ENCODE measurements around the gene EDIL3. TPM values are rescaled to one million over a fixed set of nuclear protein-coding genes. Genes with fewer than 3 reads are reported as not detected.

Gene EDIL3
- total and polyA plus RNA-seq, 4 donors: 70.2 to 246 (median 79.5) TPM

DNA sequence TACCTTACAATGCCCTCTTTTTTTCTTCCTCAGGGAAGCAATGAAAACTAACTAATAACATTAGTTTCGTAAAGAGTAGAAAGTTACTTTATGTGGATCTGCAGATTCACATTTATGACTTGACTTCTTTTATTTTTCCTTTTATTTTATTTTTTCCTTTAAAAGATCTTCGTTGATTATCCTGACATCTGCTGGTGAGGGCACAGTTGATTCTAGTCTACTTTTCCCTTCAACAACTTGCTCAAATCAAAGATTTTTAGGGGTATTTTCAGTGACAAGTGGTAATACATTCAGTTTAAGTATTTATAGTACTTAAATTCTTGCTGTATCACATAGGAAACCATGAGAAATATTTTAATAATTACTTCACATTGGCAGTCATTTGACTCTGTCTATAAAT is 4.9 kb downstream of the EDIL3 start:
- Histone ChIP-seq H3K27ac (ENCODE audit: low read depth, low read length) (no peak overlapping the region), H3K9me3 (ENCODE audit: control insufficient read depth, insufficient read depth, low read length) (no peaks in the 10 kb centered on the region), H3K27me3 (ENCODE audit: control insufficient read depth, insufficient read depth, low read length) (peaks cover 25% of the 10 kb centered on the region), H3K4me3 (ENCODE audit: low read depth, low read length) (no peak overlapping the region), H3K36me3 (ENCODE audit: control insufficient read depth, insufficient read depth, low read length) (no peaks in the 10 kb centered on the region), H3K4me1 (ENCODE audit: control insufficient read depth, insufficient read depth, low read length) (peaks cover 24% of the 10 kb centered on the region)
- no CpG with 5 or more reads among the region's 2 CpGs for WGBS (ENCODE audit: insufficient coverage)
- DNase-seq (ENCODE audit: low read depth in 4 of 6, low spot score in 6 of 6): peak in 3 of 6 donors; percentile 12 to 67 (median 22)

GRCh38 chr5:84378961-84379360 is 5.7 kb downstream of the EDIL3 start:
- 33% methylated on average over 1 of the region's 2 CpGs for WGBS (ENCODE audit: insufficient coverage)
- H3K27ac ChIP-seq (ENCODE audit: low read depth, low read length): no peak overlapping the region
- DNase-seq (ENCODE audit: low read depth in 4 of 6, low spot score in 6 of 6): no peak
- no peaks in the 10 kb centered on the region for H3K36me3 ChIP-seq (ENCODE audit: control insufficient read depth, insufficient read depth, low read length)
- H3K4me1 ChIP-seq (ENCODE audit: control insufficient read depth, insufficient read depth, low read length): peaks cover 20% of the 10 kb centered on the region
- peaks cover 22% of the 10 kb centered on the region for H3K27me3 ChIP-seq (ENCODE audit: control insufficient read depth, insufficient read depth, low read length)
- H3K9me3 ChIP-seq (ENCODE audit: control insufficient read depth, insufficient read depth, low read length): no peaks in the 10 kb centered on the region
- H3K4me3 ChIP-seq (ENCODE audit: low read depth, low read length): no peak overlapping the region

DNA sequence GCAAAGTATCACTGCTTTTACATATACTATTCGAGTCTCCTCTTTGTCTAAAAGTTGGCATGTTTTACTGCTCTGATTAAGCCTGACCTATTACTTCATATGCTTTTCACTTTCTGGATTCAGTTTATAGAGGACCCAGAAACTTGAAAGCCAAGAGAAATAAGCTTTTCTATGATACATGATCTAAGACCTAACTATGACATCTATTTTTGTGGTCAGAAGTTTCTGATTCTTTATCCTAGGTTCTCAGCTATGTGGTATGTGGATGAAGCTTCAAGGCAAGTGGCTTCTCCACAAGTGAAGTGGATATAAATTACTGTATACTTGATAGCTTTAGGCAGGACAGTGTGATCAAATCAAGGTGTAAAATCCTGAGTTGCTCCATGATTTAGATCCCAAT is 6.3 kb downstream of the EDIL3 start:
- DNase-seq (ENCODE audit: low read depth in 4 of 6, low spot score in 6 of 6): no peak
- peaks cover 16% of the 10 kb centered on the region for H3K27me3 ChIP-seq (ENCODE audit: control insufficient read depth, insufficient read depth, low read length)
- H3K4me3 ChIP-seq (ENCODE audit: low read depth, low read length): no peak overlapping the region
- no peaks in the 10 kb centered on the region for H3K36me3 ChIP-seq (ENCODE audit: control insufficient read depth, insufficient read depth, low read length)
- no CpG with 5 or more reads among the region's 1 CpG for WGBS (ENCODE audit: insufficient coverage)
- H3K4me1 ChIP-seq (ENCODE audit: control insufficient read depth, insufficient read depth, low read length): peaks cover 15% of the 10 kb centered on the region
- no peak overlapping the region for H3K27ac ChIP-seq (ENCODE audit: low read depth, low read length)
- H3K9me3 ChIP-seq (ENCODE audit: control insufficient read depth, insufficient read depth, low read length): no peaks in the 10 kb centered on the region

DNA sequence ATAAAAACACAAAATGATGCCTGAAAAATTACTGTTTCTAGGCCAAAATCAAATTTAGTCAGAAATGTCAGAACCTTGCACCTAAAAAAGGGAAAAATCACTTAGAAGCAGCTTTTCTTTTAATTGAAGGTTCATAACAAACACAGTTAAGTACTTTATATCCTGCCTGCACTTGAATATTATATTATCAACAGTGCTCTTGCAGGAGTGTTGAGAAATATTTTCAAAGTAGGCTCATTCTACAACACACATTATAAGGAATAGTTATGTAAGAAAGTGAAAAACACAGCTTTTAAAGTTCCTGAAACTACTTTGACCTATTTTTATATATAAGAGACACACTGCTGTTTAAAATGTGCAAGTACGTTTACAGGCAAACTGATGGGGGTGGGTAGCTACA is 8.3 kb downstream of the EDIL3 start:
- no peak overlapping the region for H3K27ac ChIP-seq (ENCODE audit: low read depth, low read length)
- H3K4me3 ChIP-seq (ENCODE audit: low read depth, low read length): no peak overlapping the region
- WGBS (ENCODE audit: insufficient coverage): no CpG with 5 or more reads among the region's 1 CpG
- no peak for DNase-seq (ENCODE audit: low read depth in 4 of 6, low spot score in 6 of 6)
- no peaks in the 10 kb centered on the region for H3K27me3 ChIP-seq (ENCODE audit: control insufficient read depth, insufficient read depth, low read length)
- no peaks in the 10 kb centered on the region for H3K36me3 ChIP-seq (ENCODE audit: control insufficient read depth, insufficient read depth, low read length)
- H3K4me1 ChIP-seq (ENCODE audit: control insufficient read depth, insufficient read depth, low read length): no peaks in the 10 kb centered on the region
- H3K9me3 ChIP-seq (ENCODE audit: control insufficient read depth, insufficient read depth, low read length): no peaks in the 10 kb centered on the region

DNA sequence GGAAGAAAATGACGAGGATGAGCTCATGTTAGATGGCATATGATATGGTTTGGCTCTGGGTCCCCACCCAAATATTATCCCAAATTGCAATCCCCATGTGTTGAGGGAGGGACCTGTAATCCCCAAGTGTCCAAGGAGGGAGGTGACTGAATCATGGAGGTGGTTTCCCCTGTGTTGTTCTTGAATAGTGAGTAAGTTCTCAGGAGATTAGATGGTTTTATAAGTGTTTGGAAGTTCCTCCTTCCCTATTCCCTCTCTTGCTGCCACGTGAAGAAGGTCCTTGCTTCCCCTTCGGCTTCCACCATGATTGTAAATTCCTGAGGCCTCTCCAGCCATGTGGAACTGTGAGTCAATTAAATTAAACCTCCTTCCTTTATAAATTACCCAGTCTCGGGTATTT is 10.1 kb downstream of the EDIL3 start:
- DNase-seq (ENCODE audit: low read depth in 4 of 6, low spot score in 6 of 6): no peak
- WGBS (ENCODE audit: insufficient coverage): 86% methylated on average over 2 of the region's 4 CpGs
- Histone ChIP-seq H3K4me3 (ENCODE audit: low read depth, low read length) (no peak overlapping the region), H3K27me3 (ENCODE audit: control insufficient read depth, insufficient read depth, low read length) (no peaks in the 10 kb centered on the region), H3K9me3 (ENCODE audit: control insufficient read depth, insufficient read depth, low read length) (no peaks in the 10 kb centered on the region), H3K27ac (ENCODE audit: low read depth, low read length) (no peak overlapping the region), H3K36me3 (ENCODE audit: control insufficient read depth, insufficient read depth, low read length) (no peaks in the 10 kb centered on the region), H3K4me1 (ENCODE audit: control insufficient read depth, insufficient read depth, low read length) (no peaks in the 10 kb centered on the region)

DNA sequence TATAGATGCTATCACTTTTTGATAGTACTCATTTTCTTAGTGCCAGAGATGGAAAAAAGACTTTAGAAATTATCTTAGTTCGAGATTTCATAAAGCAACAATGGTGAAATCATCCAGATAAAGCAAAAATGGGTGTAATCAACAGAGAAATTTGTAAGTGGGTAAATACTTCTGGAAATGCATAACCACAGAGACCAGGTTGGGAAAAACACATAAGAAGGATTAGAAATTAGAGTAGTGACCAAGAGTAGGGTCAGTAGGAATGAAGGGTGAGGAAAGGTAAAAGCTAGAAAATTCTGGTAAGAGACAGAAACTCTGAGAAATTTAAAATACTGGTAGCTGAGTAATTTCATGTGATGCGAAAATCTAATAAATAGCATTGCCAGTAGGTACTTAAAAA is 11.2 kb downstream of the EDIL3 start:
- no peak overlapping the region for H3K27ac ChIP-seq (ENCODE audit: low read depth, low read length)
- no peaks in the 10 kb centered on the region for H3K36me3 ChIP-seq (ENCODE audit: control insufficient read depth, insufficient read depth, low read length)
- no peak overlapping the region for H3K4me3 ChIP-seq (ENCODE audit: low read depth, low read length)
- no peaks in the 10 kb centered on the region for H3K4me1 ChIP-seq (ENCODE audit: control insufficient read depth, insufficient read depth, low read length)
- no peak for DNase-seq (ENCODE audit: low read depth in 4 of 6, low spot score in 6 of 6)
- H3K27me3 ChIP-seq (ENCODE audit: control insufficient read depth, insufficient read depth, low read length): no peaks in the 10 kb centered on the region
- H3K9me3 ChIP-seq (ENCODE audit: control insufficient read depth, insufficient read depth, low read length): no peaks in the 10 kb centered on the region
- 91% methylated on average over 1 of the region's 2 CpGs for WGBS (ENCODE audit: insufficient coverage)

DNA sequence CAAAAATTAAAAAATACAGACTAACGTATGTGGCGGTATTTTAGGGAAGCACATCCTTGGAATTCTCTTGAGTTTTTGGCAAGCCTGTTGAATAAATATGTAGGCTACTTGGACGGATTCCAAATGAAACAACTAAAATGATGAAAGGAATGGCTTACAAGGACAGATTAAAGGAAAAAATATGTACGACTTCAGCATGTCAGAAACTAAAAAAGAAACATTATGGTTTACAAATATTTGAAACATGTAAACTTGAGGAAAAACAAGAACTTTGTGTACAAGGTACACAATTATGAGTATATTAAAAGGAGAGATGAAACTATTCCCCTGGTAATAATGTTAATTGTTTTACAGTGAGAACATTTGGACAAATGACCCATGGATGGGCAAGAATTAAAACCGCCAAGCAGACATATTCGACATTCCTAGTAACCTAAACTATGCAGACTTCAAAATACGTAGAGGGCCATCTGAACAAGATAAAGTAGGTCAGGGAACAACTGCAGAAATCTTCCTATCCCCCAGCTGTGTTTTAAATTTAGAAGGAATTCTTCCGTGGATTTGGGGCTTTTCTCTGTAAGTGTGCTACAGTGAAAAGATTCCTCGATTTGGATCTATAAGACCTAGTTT is 12.5 kb downstream of the EDIL3 start:
- 90% methylated on average over 2 of the region's 9 CpGs for WGBS (ENCODE audit: insufficient coverage)
- H3K4me1 ChIP-seq (ENCODE audit: control insufficient read depth, insufficient read depth, low read length): no peaks in the 10 kb centered on the region
- H3K27ac ChIP-seq (ENCODE audit: low read depth, low read length): peak overlapping the region; percentile 43
- no peaks in the 10 kb centered on the region for H3K27me3 ChIP-seq (ENCODE audit: control insufficient read depth, insufficient read depth, low read length)
- DNase-seq (ENCODE audit: low read depth in 4 of 6, low spot score in 6 of 6): peak in 1 of 6 donors; percentile 59
- no peaks in the 10 kb centered on the region for H3K9me3 ChIP-seq (ENCODE audit: control insufficient read depth, insufficient read depth, low read length)
- H3K36me3 ChIP-seq (ENCODE audit: control insufficient read depth, insufficient read depth, low read length): no peaks in the 10 kb centered on the region
- H3K4me3 ChIP-seq (ENCODE audit: low read depth, low read length): no peak overlapping the region

GRCh38 chr5:84370176-84370575 is 14.5 kb downstream of the EDIL3 start:
- H3K4me3 ChIP-seq (ENCODE audit: low read depth, low read length): no peak overlapping the region
- no peaks in the 10 kb centered on the region for H3K9me3 ChIP-seq (ENCODE audit: control insufficient read depth, insufficient read depth, low read length)
- H3K27ac ChIP-seq (ENCODE audit: low read depth, low read length): no peak overlapping the region
- no peaks in the 10 kb centered on the region for H3K36me3 ChIP-seq (ENCODE audit: control insufficient read depth, insufficient read depth, low read length)
- H3K27me3 ChIP-seq (ENCODE audit: control insufficient read depth, insufficient read depth, low read length): no peaks in the 10 kb centered on the region
- no CpG with 5 or more reads among the region's 2 CpGs for WGBS (ENCODE audit: insufficient coverage)
- H3K4me1 ChIP-seq (ENCODE audit: control insufficient read depth, insufficient read depth, low read length): no peaks in the 10 kb centered on the region
- DNase-seq (ENCODE audit: low read depth in 4 of 6, low spot score in 6 of 6): peak in 1 of 6 donors; percentile 45

- no peak overlapping the region for H3K27ac ChIP-seq (ENCODE audit: low read depth, low read length)
- H3K36me3 ChIP-seq (ENCODE audit: control insufficient read depth, insufficient read depth, low read length): no peaks in the 10 kb centered on the region
- DNase-seq (ENCODE audit: low read depth in 4 of 6, low spot score in 6 of 6): no peak
- H3K27me3 ChIP-seq (ENCODE audit: control insufficient read depth, insufficient read depth, low read length): no peaks in the 10 kb centered on the region
- WGBS (ENCODE audit: insufficient coverage): no CpG with 5 or more reads among the region's 2 CpGs
- H3K4me3 ChIP-seq (ENCODE audit: low read depth, low read length): no peak overlapping the region
- no peaks in the 10 kb centered on the region for H3K4me1 ChIP-seq (ENCODE audit: control insufficient read depth, insufficient read depth, low read length)
- H3K9me3 ChIP-seq (ENCODE audit: control insufficient read depth, insufficient read depth, low read length): no peaks in the 10 kb centered on the region
Measured at GRCh38 chr5:84364043-84364442, 20.6 kb downstream of the EDIL3 start.

- H3K27ac ChIP-seq (ENCODE audit: low read depth, low read length): no peak overlapping the region
- no peaks in the 10 kb centered on the region for H3K36me3 ChIP-seq (ENCODE audit: control insufficient read depth, insufficient read depth, low read length)
- no peaks in the 10 kb centered on the region for H3K9me3 ChIP-seq (ENCODE audit: control insufficient read depth, insufficient read depth, low read length)
- no peaks in the 10 kb centered on the region for H3K27me3 ChIP-seq (ENCODE audit: control insufficient read depth, insufficient read depth, low read length)
- no peak for DNase-seq (ENCODE audit: low read depth in 4 of 6, low spot score in 6 of 6)
- no peaks in the 10 kb centered on the region for H3K4me1 ChIP-seq (ENCODE audit: control insufficient read depth, insufficient read depth, low read length)
- no peak overlapping the region for H3K4me3 ChIP-seq (ENCODE audit: low read depth, low read length)
Measured at GRCh38 chr5:84362061-84362720, 22.5 kb downstream of the EDIL3 start.

All from spinal cord (tissue), 10 donors.